GM03348 (cell line): ENCODE measurements around the gene ZNF17.
A peak's percentile ranks its signal among the peaks of the same experiment; 100 is the strongest.
"Not testable (repeated sequence)": the region's sequence is repeated elsewhere in the genome, so short reads cannot be mapped to it uniquely, and the experiment has no call there.

Source experiments
- DNase-seq: peaks from one replicate; pipeline ENCODE4 v3.0.0; 2012; ENCODE audit warnings: low spot score

ZNF17 gene

GRCh38 chr19:57410877-57411671 lies at the start of gene ZNF17:
ZNF17 (plus strand) TSS chr19:57411161; CDS start chr19:57413616, 2,455 bp downstream.
- DNase-seq = peak; percentile 96

GRCh38 chr19:57362419-57362818 lies 48.5 kb upstream of the ZNF17 start:
- no peak for DNase-seq

- peak; percentile 95 for DNase-seq
Observed at GRCh38 chr19:57362997-57363687, 47.8 kb upstream of the ZNF17 start, which contains the start of the genes TRAPPC2B and ZNF547. TRAPPC2B (plus strand) TSS chr19:57363551; CDS start chr19:57364834, 1,283 bp downstream. ZNF547 (plus strand) TSS chr19:57363551; CDS start chr19:57368556, 5,005 bp downstream.

- DNase-seq = peak; percentile 46
Observed at GRCh38 chr19:57363688-57364181, 47.2 kb upstream of the ZNF17 start.

- no peak for DNase-seq
Observed at GRCh38 chr19:57366776-57367175, 44.2 kb upstream of the ZNF17 start.

- no peak for DNase-seq
Observed at GRCh38 chr19:57374179-57374578, 36.8 kb upstream of the ZNF17 start.

- DNase-seq = not testable (repeated sequence)
Observed at GRCh38 chr19:57374647-57375046, 36.3 kb upstream of the ZNF17 start.

- DNase-seq = no peak
Observed at GRCh38 chr19:57376151-57376550, 34.8 kb upstream of the ZNF17 start.

- no peak for DNase-seq
Observed at GRCh38 chr19:57377498-57378146, 33.3 kb upstream of the ZNF17 start.

- no peak for DNase-seq
Observed at GRCh38 chr19:57380923-57381322, 30.0 kb upstream of the ZNF17 start.

- no peak for DNase-seq
Observed at GRCh38 chr19:57382806-57383488, 28.0 kb upstream of the ZNF17 start.

- no peak for DNase-seq
Observed at GRCh38 chr19:57389194-57389729, 21.7 kb upstream of the ZNF17 start.

GRCh38 chr19:57389730-57390598 lies 21.0 kb upstream of the ZNF17 start, which contains the start of gene ZNF548:
ZNF548 (plus strand) TSS chr19:57389854; CDS start chr19:57390100, 246 bp downstream.
- peak; percentile 97 for DNase-seq

GRCh38 chr19:57395710-57396109 lies 15.3 kb upstream of the ZNF17 start:
- no peak for DNase-seq

GRCh38 chr19:57398868-57399267 lies 12.1 kb upstream of the ZNF17 start:
- DNase-seq = no peak

- no peak for DNase-seq
Observed at GRCh38 chr19:57403737-57404563, 7.0 kb upstream of the ZNF17 start.

GRCh38 chr19:57406516-57407123 lies 4.3 kb upstream of the ZNF17 start:
- peak; percentile 80 for DNase-seq

GRCh38 chr19:57419439-57419838 lies 8.5 kb downstream of the ZNF17 start:
- no peak for DNase-seq

GRCh38 chr19:57421037-57421436 lies 10.1 kb downstream of the ZNF17 start:
- no peak for DNase-seq
